SK-N-SH (cell line): Measurements from ENCODE around the gene PPIF. TPM values are rescaled to one million over a fixed set of nuclear protein-coding genes. Genes with fewer than 3 reads are reported as not detected.

Experiments used
- CTCF ChIA-PET: fragments of 300-600, 350-600 bp; formaldehyde crosslinking; extraction: SDS; loops from one replicate; lab custom pipeline; 2021; lab: Yijun Ruan, JAX
- POLR2A ChIA-PET: fragments of 350-600 bp; sonication (Branson Sonifier 250); formaldehyde crosslinking; extraction: SDS; loops from one replicate; lab custom pipeline; 2020; ENCODE audit warnings: antibody characterized with exemption, inconsistent platforms; lab: Yijun Ruan, JAX
- DNase-seq: peaks from one replicate; pipeline ENCODE4 v3.0.0; 2012
- H2AFZ ChIP-seq: fragments of 200-600 bp; sonication (generic); 2 replicates; pipeline ENCODE4 v1.8.1; 2016; ENCODE audit warnings: antibody characterized with exemption, mild to moderate bottlenecking, low read depth
- H3F3A ChIP-seq: fragments of 200-600 bp; sonication (generic); replicated peaks from 2 replicates; pipeline ENCODE3; 2016; ENCODE audit warnings: antibody characterized with exemption, mild to moderate bottlenecking; ENCODE audit not compliant: insufficient read depth
- H3K27ac ChIP-seq, 2 experiments: fragments of 200-500 bp in 1 of 2; fragments of 200-600 bp in 1 of 2; sonication (Bioruptor generic) in 1 of 2; sonication (generic), shearing (Covaris generic) in 1 of 2; 2 replicates each; pipeline versions ENCODE4 v1.5.1 to v1.6.1; 2014 to 2016; ENCODE audit warnings: low read depth in 2 of 2, inconsistent platforms in 1 of 2, low read length in 1 of 2, mild to moderate bottlenecking in 1 of 2, mixed read lengths in 1 of 2
- H3K27me3 ChIP-seq: fragments of 200-600 bp; sonication (generic), shearing (Covaris generic); 2 replicates; pipeline ENCODE4 v1.6.1; 2016; ENCODE audit warnings: mixed run types; ENCODE audit not compliant: insufficient read depth
- H3K36me3 ChIP-seq, 2 experiments: fragments of 200-500 bp in 1 of 2; fragments of 200-600 bp in 1 of 2; sonication (Bioruptor generic) in 1 of 2; sonication (generic) in 1 of 2; replicated peaks in 1 of 2; 2 replicates each; pipeline versions ENCODE3 to v1.5.1; 2014 to 2016; ENCODE audit warnings: low read length in 1 of 2, mild to moderate bottlenecking in 1 of 2; ENCODE audit not compliant: insufficient read depth in 2 of 2, control insufficient read depth in 1 of 2
- H3K4me1 ChIP-seq, 2 experiments: fragments of 200-500 bp in 1 of 2; fragments of 200-600 bp in 1 of 2; sonication (Bioruptor generic) in 1 of 2; sonication (generic), shearing (Covaris generic) in 1 of 2; 2 replicates each; pipeline versions ENCODE4 v1.5.1 to v1.6.1; 2014 to 2016; ENCODE audit warnings: low read depth in 1 of 2, low read length in 1 of 2, mixed run types in 1 of 2; ENCODE audit not compliant: insufficient read depth in 2 of 2, control insufficient read depth in 1 of 2
- H3K4me2 ChIP-seq: fragments of 200-600 bp; sonication (generic), shearing (Covaris generic); 2 replicates; pipeline ENCODE4 v1.6.1; 2017; ENCODE audit warnings: mixed run types
- H3K4me3 ChIP-seq, 2 experiments: fragments of 200-500 bp in 1 of 2; fragments of 200-600 bp in 1 of 2; sonication (Bioruptor generic) in 1 of 2; sonication (generic), shearing (Covaris generic) in 1 of 2; 2 replicates each; pipeline versions ENCODE4 v1.5.1 to v1.8.1; 2014 to 2016; ENCODE audit warnings: low read depth in 2 of 2, inconsistent platforms in 1 of 2, low read length in 1 of 2, mild to moderate bottlenecking in 1 of 2, mixed read lengths in 1 of 2, moderate library complexity in 1 of 2
- H3K79me2 ChIP-seq: fragments of 200-600 bp; sonication (generic); 2 replicates; pipeline ENCODE4 v1.8.1; 2017; ENCODE audit warnings: mild to moderate bottlenecking; ENCODE audit not compliant: insufficient read depth
- H3K9ac ChIP-seq: fragments of 200-600 bp; sonication (generic); 2 replicates; pipeline ENCODE4 v1.6.1; 2017; ENCODE audit warnings: mixed run types
- H3K9me2 ChIP-seq: fragments of 200-600 bp; sonication (generic); 2 replicates; pipeline ENCODE4 v1.6.1; 2017; ENCODE audit warnings: mixed run types
- H3K9me3 ChIP-seq: fragments of 200-600 bp; sonication (generic); 2 replicates; pipeline ENCODE4 v1.6.1; 2017; ENCODE audit warnings: mixed run types, mild to moderate bottlenecking, moderate library complexity
- H4K20me1 ChIP-seq: fragments of 200-600 bp; sonication (generic); 2 replicates; pipeline ENCODE4 v1.6.1; 2017; ENCODE audit warnings: mild to moderate bottlenecking, mixed run types; ENCODE audit not compliant: insufficient read depth
- EP300 ChIP-seq, 2 experiments: IDR thresholded peaks; 2 replicates each; pipeline versions ENCODE4 v1.4.0 to v1.6.1; 2012; ENCODE audit warnings: borderline replicate concordance in 1 of 2, low read depth in 1 of 2, low read length in 1 of 2
- FOSL2 ChIP-seq: IDR thresholded peaks from 2 replicates; pipeline ENCODE4 v1.4.0; 2012; ENCODE audit warnings: low read depth, mild to moderate bottlenecking, moderate library complexity, borderline replicate concordance
- GABPA ChIP-seq: IDR thresholded peaks from 2 replicates; pipeline ENCODE4 v1.4.0; 2012; ENCODE audit warnings: low read depth, mild to moderate bottlenecking
- MEF2A ChIP-seq: IDR thresholded peaks from 2 replicates; pipeline ENCODE4 v1.4.0; 2012; ENCODE audit warnings: low read depth, borderline replicate concordance
- PBX3 ChIP-seq: IDR thresholded peaks from 2 replicates; pipeline ENCODE4; 2012
- POLR2AphosphoS5 ChIP-seq: IDR thresholded peaks from 2 replicates; pipeline ENCODE4 v1.6.1; 2012; ENCODE audit warnings: low read depth, low read length
- RAD21 ChIP-seq: IDR thresholded peaks from 2 replicates; pipeline ENCODE4 v1.6.1; 2012; ENCODE audit warnings: mild to moderate bottlenecking, low read length
- RCOR1 ChIP-seq: fragments of 150-350 bp; IDR thresholded peaks from 2 replicates; pipeline ENCODE4 v1.6.1; 2017; ENCODE audit warnings: antibody characterized with exemption, low read length
- TAF1 ChIP-seq: IDR thresholded peaks from 2 replicates; pipeline ENCODE4 v1.6.1; 2012; ENCODE audit warnings: low read depth, mild to moderate bottlenecking, low read length, moderate library complexity, borderline replicate concordance
- TCF12 ChIP-seq: IDR thresholded peaks from 2 replicates; pipeline ENCODE4 v1.4.0; 2012
- YY1 ChIP-seq: IDR thresholded peaks from 2 replicates; pipeline ENCODE4 v1.4.0; 2012; ENCODE audit warnings: low read depth, mild to moderate bottlenecking
- WGBS: methylation state at CpG from one replicate; pipeline ENCODE4 v1.1.6; 2017; ENCODE audit warnings: low lambda C conversion rate; 5-methylcytosine and 5-hydroxymethylcytosine counted together
- polyA plus RNA-seq, 3 experiments: library from polyadenylated mRNA; depleted of rRNA; stranded (reverse); fragments of >200 nt; gene quantifications; 2 replicates each; pipeline ENCODE4 v1.2.3, GENCODE V29; 2012
- TF ChIP-seq, protein P1 (sequence below): IDR thresholded peaks from 2 replicates; pipeline ENCODE4 v1.6.1; 2012; ENCODE audit warnings: mild to moderate bottlenecking, low read depth, low read length, moderate library complexity
- TF ChIP-seq, protein P2 (sequence below): IDR thresholded peaks from 2 replicates; pipeline ENCODE4 v1.4.0; 2012; ENCODE audit warnings: low read depth

The PPIF gene
- polyA plus RNA-seq, 1 of the 3 experiments (the other 2 are of a cell fraction) = 85.9 TPM

DNA sequence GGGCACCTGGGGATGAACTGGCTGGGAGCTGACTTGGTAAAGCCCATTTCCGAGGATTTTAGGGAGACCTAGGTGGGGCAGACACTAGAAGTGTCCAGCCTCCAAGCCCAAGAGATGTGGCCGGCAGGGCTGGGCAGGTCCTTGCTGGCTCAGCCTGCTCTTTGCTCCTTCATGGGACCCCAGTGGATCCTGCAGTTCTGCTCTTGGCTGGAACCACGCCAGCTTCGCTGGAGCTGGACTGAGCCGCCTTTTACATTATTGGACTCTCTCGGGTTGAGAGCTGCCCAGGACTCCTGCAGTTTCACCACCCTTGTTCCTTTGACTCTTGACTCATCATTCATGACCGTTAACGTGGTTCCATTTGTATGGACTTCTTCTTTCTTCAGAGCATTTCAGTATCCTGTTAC lies 5.7 kb downstream of the PPIF start (continued):
- TF ChIP-seq TCF12 (no peak), POLR2AphosphoS5 (no peak), GABPA (no peak), PBX3 (no peak), YY1 (no peak), RAD21 (no peak)
- TF ChIP-seq, protein P1, sequence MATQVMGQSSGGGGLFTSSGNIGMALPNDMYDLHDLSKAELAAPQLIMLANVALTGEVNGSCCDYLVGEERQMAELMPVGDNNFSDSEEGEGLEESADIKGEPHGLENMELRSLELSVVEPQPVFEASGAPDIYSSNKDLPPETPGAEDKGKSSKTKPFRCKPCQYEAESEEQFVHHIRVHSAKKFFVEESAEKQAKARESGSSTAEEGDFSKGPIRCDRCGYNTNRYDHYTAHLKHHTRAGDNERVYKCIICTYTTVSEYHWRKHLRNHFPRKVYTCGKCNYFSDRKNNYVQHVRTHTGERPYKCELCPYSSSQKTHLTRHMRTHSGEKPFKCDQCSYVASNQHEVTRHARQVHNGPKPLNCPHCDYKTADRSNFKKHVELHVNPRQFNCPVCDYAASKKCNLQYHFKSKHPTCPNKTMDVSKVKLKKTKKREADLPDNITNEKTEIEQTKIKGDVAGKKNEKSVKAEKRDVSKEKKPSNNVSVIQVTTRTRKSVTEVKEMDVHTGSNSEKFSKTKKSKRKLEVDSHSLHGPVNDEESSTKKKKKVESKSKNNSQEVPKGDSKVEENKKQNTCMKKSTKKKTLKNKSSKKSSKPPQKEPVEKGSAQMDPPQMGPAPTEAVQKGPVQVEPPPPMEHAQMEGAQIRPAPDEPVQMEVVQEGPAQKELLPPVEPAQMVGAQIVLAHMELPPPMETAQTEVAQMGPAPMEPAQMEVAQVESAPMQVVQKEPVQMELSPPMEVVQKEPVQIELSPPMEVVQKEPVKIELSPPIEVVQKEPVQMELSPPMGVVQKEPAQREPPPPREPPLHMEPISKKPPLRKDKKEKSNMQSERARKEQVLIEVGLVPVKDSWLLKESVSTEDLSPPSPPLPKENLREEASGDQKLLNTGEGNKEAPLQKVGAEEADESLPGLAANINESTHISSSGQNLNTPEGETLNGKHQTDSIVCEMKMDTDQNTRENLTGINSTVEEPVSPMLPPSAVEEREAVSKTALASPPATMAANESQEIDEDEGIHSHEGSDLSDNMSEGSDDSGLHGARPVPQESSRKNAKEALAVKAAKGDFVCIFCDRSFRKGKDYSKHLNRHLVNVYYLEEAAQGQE = no peak

GRCh38 chr10:79353726-79354125 lies 6.5 kb downstream of the PPIF start:
- ChIA-PET CTCF (interaction anchor here (1.0 to 1.5 kb wide), 3 partner anchors 13 to 114 kb away, joined by 3 to 4 read pairs (median 4); no protein-coding TSS in a partner anchor), POLR2A (no interaction called here)
- H3K27ac ChIP-seq = no peak overlapping the region
- no peak overlapping the region for H2AFZ ChIP-seq
- no peaks in the 10 kb centered on the region for H3K9me3 ChIP-seq
- peaks cover 34% of the 10 kb centered on the region for H3K79me2 ChIP-seq
- WGBS = 94% methylated on average over 7 of the region's 11 CpGs
- peaks cover 15% of the 10 kb centered on the region for H3F3A ChIP-seq
- H3K27me3 ChIP-seq = no peaks in the 10 kb centered on the region
- no peak overlapping the region for H3K9ac ChIP-seq
- H3K4me3 ChIP-seq = no peak overlapping the region
- peaks cover 56 to 65% of the 10 kb centered on the region in 2 experiments for H3K36me3 ChIP-seq
- peaks cover 5 to 10% of the 10 kb centered on the region in 2 experiments; a peak in 2 of 4 replicates for H3K4me1 ChIP-seq
- TF ChIP-seq, protein P1 = no peak
- TF ChIP-seq RCOR1 = no peak
- no peak for TF ChIP-seq MEF2A
- no peak for TF ChIP-seq TAF1
- TF ChIP-seq YY1 = no peak
- no peak for TF ChIP-seq EP300 (IDR thresholded peaks at IDR 0.05; ENCODE audit: borderline replicate concordance in 1 of 2, low read depth in 1 of 2, low read length in 1 of 2)
- TF ChIP-seq, protein P2, sequence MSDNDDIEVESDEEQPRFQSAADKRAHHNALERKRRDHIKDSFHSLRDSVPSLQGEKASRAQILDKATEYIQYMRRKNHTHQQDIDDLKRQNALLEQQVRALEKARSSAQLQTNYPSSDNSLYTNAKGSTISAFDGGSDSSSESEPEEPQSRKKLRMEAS = no peak
- no peak for TF ChIP-seq FOSL2
- no peak for DNase-seq
- no peak overlapping the region for H3K4me2 ChIP-seq
- no peaks in the 10 kb centered on the region for H3K9me2 ChIP-seq
- H4K20me1 ChIP-seq = peaks cover 12% of the 10 kb centered on the region; the same call in 1 of the 2 replicates
